ENCODE measurements around the gene FAM180A.

DNA sequence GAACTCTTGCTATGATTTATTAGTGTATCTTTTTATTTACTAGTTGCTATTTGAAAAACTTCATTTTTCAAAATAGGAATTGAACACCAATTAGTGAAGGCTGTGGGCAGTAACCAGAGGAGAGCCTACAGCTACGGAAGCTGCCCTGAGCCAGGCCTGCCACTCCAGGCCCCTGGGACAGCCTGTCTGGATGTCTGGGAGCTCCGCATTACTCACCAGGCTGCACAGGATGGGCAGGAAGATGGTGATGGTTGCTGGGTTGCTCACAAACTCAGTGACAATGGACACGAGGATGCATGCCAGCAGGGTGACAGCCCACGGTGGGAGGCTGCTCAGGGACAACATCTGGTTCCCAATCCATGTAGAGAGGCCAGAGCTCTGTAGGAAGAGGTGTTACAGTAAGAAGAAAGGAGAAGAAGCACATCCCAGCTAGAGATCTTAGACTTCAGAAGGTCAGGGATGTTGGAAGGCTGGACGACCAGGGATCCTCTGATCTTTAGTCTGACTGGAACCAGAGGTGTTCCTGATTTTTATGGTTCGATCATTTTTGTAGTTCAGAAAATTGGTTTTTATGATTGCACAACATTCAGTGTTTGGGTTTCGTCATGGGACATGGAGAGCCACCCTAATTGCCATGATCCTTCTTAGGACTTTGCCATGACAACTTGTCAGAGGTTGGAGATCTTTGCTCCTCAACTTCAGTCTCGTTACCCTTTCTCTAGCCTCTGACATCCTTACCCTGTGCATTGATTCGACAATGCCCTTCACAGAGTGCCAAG is 63.1 kb downstream of the FAM180A start:
- no peak for TF ChIP-seq GATA2 (IDR thresholded peaks at IDR 0.05; ENCODE audit: low read depth, low read length)
- TF ChIP-seq GATA3 (IDR thresholded peaks at IDR 0.05; ENCODE audit: low read depth, low read length) = no peak

Data from SH-SY5Y (cell line).